HepG2 (cell line): ENCODE measurements around the gene FAM229A.

ENCODE experiments used
- GFI1 ChIP-seq: sonication (generic); formaldehyde crosslinking; IDR thresholded peaks from 2 replicates; pipeline ENCODE4 v1.5.0; 2020; ENCODE audit warnings: missing genetic modification reagents, mild to moderate bottlenecking, borderline replicate concordance
- HDAC6 ChIP-seq: fragments of 200-600 bp; sonication (generic); IDR thresholded peaks from 2 replicates; pipeline ENCODE4 v1.7.0; 2017; ENCODE audit warnings: mild to moderate bottlenecking, antibody characterized with exemption, low read length, low read depth
- HNF4G ChIP-seq, 2 experiments: sonication (generic) in 1 of 2; formaldehyde crosslinking in 1 of 2; IDR thresholded peaks; 2 replicates each; pipeline versions ENCODE4 v1.4.0 to v1.6.1; 2011 to 2020; ENCODE audit warnings: borderline replicate concordance in 2 of 2, low read depth in 2 of 2, mild to moderate bottlenecking in 2 of 2, low read length in 1 of 2, missing genetic modification reagents in 1 of 2, moderate library complexity in 1 of 2
- HNRNPK ChIP-seq: fragments of 200-400 bp; formaldehyde crosslinking; IDR thresholded peaks from 2 replicates; pipeline ENCODE4 v1.6.1; 2018; ENCODE audit warnings: low read length, low read depth, moderate library complexity, mild to moderate bottlenecking; ENCODE audit not compliant: poor library complexity, severe bottlenecking
- MEIS2 ChIP-seq: sonication (generic); formaldehyde crosslinking; IDR thresholded peaks from 2 replicates; pipeline ENCODE4 v1.9.0; 2021; ENCODE audit warnings: mild to moderate bottlenecking, missing genetic modification reagents
- SUZ12 ChIP-seq: fragments of 150-350 bp; IDR thresholded peaks from 2 replicates; pipeline ENCODE4 v1.6.1; 2014; ENCODE audit warnings: low read depth, low read length
- TGIF2 ChIP-seq: IDR thresholded peaks from 2 replicates; pipeline ENCODE4 v1.6.1; 2016; ENCODE audit warnings: control low read depth, missing compliant biosample characterization
- ZBTB8A ChIP-seq: sonication (generic); formaldehyde crosslinking; IDR thresholded peaks from 2 replicates; pipeline ENCODE4 v1.4.0; 2020; ENCODE audit warnings: mild to moderate bottlenecking, low read depth, missing genetic modification reagents, borderline replicate concordance
- ZFY ChIP-seq: sonication (generic); formaldehyde crosslinking; IDR thresholded peaks from 2 replicates; pipeline ENCODE4 v1.4.0; 2020; ENCODE audit warnings: missing genetic modification reagents
- ZNF205 ChIP-seq: IDR thresholded peaks from 2 replicates; pipeline ENCODE4 v1.6.1; 2018; ENCODE audit warnings: missing biosample characterization, missing genetic modification reagents
- ZNF616 ChIP-seq: sonication (generic); formaldehyde crosslinking; IDR thresholded peaks from 2 replicates; pipeline ENCODE4 v1.5.0; 2020; ENCODE audit warnings: low read depth, mild to moderate bottlenecking, missing genetic modification reagents
- TF ChIP-seq, protein P1 (sequence below): sonication (generic); formaldehyde crosslinking; IDR thresholded peaks from 2 replicates; pipeline ENCODE4 v1.5.0; 2020; ENCODE audit warnings: mild to moderate bottlenecking, missing genetic modification reagents, moderate library complexity
- TF ChIP-seq, protein P2 (sequence below): IDR thresholded peaks from 2 replicates; pipeline ENCODE4 v1.6.1; 2016; ENCODE audit warnings: missing compliant biosample characterization, missing genetic modification reagents, borderline replicate concordance
- TF ChIP-seq, protein P3 (sequence below): sonication (generic); formaldehyde crosslinking; IDR thresholded peaks from 2 replicates; pipeline ENCODE4 v1.5.0; 2020; ENCODE audit warnings: mild to moderate bottlenecking, missing genetic modification reagents

DNA sequence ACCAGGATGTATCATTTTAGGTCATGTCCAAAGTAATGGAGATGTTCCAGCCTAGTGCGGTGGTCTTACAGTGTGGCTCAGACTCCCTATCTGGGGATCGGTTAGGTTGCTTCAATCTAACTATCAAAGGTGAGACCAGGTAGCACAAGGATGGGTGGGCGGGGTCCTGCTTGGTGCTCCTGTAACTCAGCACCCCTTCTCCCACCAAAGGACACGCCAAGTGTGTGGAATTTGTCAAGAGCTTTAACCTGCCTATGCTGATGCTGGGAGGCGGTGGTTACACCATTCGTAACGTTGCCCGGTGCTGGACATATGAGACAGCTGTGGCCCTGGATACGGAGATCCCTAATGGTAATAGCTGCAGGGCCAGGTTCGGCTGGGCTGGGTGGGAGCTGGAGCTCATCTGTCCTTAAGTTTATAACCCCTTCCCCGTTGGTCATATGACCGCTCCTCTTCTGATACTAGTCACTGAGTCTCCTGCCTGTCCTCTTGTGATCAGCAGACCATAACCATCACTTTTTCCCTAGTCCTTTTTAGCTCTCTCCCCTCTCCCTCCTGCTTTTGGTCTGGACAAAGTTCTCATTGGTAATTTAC, 31.6 kb downstream of the FAM229A start:
- TF ChIP-seq GFI1 (CRISPR knock-in tag): no peak
- TF ChIP-seq, protein P1, sequence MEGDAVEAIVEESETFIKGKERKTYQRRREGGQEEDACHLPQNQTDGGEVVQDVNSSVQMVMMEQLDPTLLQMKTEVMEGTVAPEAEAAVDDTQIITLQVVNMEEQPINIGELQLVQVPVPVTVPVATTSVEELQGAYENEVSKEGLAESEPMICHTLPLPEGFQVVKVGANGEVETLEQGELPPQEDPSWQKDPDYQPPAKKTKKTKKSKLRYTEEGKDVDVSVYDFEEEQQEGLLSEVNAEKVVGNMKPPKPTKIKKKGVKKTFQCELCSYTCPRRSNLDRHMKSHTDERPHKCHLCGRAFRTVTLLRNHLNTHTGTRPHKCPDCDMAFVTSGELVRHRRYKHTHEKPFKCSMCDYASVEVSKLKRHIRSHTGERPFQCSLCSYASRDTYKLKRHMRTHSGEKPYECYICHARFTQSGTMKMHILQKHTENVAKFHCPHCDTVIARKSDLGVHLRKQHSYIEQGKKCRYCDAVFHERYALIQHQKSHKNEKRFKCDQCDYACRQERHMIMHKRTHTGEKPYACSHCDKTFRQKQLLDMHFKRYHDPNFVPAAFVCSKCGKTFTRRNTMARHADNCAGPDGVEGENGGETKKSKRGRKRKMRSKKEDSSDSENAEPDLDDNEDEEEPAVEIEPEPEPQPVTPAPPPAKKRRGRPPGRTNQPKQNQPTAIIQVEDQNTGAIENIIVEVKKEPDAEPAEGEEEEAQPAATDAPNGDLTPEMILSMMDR: no peak
- TF ChIP-seq SUZ12: no peak
- TF ChIP-seq ZFY (CRISPR knock-in tag): no peak
- no peak for TF ChIP-seq ZBTB8A (CRISPR knock-in tag)
- no peak for TF ChIP-seq HNRNPK
- no peak for TF ChIP-seq HDAC6
- TF ChIP-seq ZNF205: no peak
- no peak for TF ChIP-seq TGIF2 (CRISPR knock-in tag)
- TF ChIP-seq ZNF616: no peak
- no peak for TF ChIP-seq HNF4G (IDR thresholded peaks at IDR 0.05; ENCODE audit: borderline replicate concordance, low read depth, low read length)
- no peak for TF ChIP-seq HNF4G (CRISPR knock-in tag; IDR thresholded peaks at IDR 0.05; ENCODE audit: borderline replicate concordance, low read depth)
- TF ChIP-seq, protein P2, sequence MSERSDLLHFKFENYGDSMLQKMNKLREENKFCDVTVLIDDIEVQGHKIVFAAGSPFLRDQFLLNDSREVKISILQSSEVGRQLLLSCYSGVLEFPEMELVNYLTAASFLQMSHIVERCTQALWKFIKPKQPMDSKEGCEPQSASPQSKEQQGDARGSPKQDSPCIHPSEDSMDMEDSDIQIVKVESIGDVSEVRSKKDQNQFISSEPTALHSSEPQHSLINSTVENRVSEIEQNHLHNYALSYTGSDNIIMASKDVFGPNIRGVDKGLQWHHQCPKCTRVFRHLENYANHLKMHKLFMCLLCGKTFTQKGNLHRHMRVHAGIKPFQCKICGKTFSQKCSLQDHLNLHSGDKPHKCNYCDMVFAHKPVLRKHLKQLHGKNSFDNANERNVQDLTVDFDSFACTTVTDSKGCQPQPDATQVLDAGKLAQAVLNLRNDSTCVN (CRISPR knock-in tag): no peak
- TF ChIP-seq MEIS2: no peak
- TF ChIP-seq, protein P3, sequence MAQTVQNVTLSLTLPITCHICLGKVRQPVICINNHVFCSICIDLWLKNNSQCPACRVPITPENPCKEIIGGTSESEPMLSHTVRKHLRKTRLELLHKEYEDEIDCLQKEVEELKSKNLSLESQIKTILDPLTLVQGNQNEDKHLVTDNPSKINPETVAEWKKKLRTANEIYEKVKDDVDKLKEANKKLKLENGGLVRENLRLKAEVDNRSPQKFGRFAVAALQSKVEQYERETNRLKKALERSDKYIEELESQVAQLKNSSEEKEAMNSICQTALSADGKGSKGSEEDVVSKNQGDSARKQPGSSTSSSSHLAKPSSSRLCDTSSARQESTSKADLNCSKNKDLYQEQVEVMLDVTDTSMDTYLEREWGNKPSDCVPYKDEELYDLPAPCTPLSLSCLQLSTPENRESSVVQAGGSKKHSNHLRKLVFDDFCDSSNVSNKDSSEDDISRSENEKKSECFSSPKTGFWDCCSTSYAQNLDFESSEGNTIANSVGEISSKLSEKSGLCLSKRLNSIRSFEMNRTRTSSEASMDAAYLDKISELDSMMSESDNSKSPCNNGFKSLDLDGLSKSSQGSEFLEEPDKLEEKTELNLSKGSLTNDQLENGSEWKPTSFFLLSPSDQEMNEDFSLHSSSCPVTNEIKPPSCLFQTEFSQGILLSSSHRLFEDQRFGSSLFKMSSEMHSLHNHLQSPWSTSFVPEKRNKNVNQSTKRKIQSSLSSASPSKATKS (CRISPR knock-in tag): no peak
